ENCODE measurements around the gene PDE4D. TPM values are rescaled to one million over a fixed set of nuclear protein-coding genes. Genes with fewer than 3 reads are reported as not detected.

The PDE4D gene
- total RNA-seq, 4 donors from 2014 or later, result 15.9 to 66.3 (median 48.7) TPM

DNA sequence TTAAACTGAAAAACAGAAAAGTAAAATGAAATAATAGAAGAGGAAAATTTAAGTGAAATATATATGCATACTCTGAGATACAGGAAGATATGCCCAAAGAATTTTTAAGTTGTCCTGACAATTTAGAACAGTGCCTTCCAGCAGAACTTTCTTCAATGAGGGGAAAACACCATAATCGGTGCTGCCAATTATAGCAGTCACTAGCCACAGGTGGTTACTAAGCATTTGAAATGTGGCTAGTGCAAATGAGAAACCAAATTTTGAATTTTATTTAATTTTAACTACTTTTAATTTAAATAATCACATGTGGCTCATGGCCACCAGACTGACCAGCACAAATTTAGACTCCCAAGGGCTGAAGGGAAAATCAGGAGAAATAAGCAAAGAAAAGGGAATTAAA is 900.1 kb downstream of the PDE4D start:
- Histone ChIP-seq H3K4me3 (no peak overlapping the region), H3K27ac (no peak overlapping the region), H3K4me1 (peaks cover 0 to 11% (median 2%) of the 10 kb centered on the region in 4 donors), H3K9me3 (no peaks in the 10 kb centered on the region), H3K27me3 (no peaks in the 10 kb centered on the region), H3K36me3 (peaks cover 0 to 9% (median 0%) of the 10 kb centered on the region in 3 donors)
- no peak for DNase-seq (ENCODE audit: low spot score in 2 of 2)
- 77 to 84% methylated on average over 1 of the region's 1 CpG for WGBS, 2 donors
- TF ChIP-seq, protein P1, sequence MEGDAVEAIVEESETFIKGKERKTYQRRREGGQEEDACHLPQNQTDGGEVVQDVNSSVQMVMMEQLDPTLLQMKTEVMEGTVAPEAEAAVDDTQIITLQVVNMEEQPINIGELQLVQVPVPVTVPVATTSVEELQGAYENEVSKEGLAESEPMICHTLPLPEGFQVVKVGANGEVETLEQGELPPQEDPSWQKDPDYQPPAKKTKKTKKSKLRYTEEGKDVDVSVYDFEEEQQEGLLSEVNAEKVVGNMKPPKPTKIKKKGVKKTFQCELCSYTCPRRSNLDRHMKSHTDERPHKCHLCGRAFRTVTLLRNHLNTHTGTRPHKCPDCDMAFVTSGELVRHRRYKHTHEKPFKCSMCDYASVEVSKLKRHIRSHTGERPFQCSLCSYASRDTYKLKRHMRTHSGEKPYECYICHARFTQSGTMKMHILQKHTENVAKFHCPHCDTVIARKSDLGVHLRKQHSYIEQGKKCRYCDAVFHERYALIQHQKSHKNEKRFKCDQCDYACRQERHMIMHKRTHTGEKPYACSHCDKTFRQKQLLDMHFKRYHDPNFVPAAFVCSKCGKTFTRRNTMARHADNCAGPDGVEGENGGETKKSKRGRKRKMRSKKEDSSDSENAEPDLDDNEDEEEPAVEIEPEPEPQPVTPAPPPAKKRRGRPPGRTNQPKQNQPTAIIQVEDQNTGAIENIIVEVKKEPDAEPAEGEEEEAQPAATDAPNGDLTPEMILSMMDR (IDR thresholded peaks at IDR 0.05), result no peak
- no peak for TF ChIP-seq EP300 (IDR thresholded peaks at IDR 0.05)
- TF ChIP-seq POLR2A (IDR thresholded peaks at IDR 0.05), result no peak

DNA sequence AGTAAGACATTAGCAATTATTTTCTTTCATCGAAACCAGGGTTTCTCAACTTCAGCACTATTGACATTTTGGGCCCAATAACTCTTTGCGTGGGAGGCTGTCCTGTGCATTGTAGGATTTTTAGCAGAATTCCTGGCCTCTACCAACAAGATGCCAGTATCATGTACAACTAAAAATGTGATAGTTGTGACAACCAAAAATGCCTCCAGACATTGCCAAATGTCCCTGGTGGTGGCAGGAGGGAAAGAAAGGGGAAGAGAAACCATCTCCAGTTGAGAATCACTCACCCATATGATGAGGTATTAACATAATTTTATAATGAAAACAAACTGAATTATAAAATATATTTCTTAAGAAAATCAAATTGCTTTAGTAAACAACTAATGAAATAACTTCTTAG is 904.6 kb downstream of the PDE4D start:
- no peak overlapping the region for H3K27ac ChIP-seq
- no peak for DNase-seq (ENCODE audit: low spot score in 2 of 2)
- no peak overlapping the region for H3K4me3 ChIP-seq
- WGBS, 2 donors, result 93 to 100% methylated on average over 2 of the region's 2 CpGs
- no peaks in the 10 kb centered on the region for H3K9me3 ChIP-seq
- no peaks in the 10 kb centered on the region for H3K4me1 ChIP-seq
- H3K27me3 ChIP-seq, result no peaks in the 10 kb centered on the region
- peaks cover 0 to 9% (median 0%) of the 10 kb centered on the region in 3 donors for H3K36me3 ChIP-seq
- TF ChIP-seq POLR2A (IDR thresholded peaks at IDR 0.05), result no peak
- TF ChIP-seq, protein P1 (IDR thresholded peaks at IDR 0.05), result no peak
- no peak for TF ChIP-seq EP300 (IDR thresholded peaks at IDR 0.05)

DNA sequence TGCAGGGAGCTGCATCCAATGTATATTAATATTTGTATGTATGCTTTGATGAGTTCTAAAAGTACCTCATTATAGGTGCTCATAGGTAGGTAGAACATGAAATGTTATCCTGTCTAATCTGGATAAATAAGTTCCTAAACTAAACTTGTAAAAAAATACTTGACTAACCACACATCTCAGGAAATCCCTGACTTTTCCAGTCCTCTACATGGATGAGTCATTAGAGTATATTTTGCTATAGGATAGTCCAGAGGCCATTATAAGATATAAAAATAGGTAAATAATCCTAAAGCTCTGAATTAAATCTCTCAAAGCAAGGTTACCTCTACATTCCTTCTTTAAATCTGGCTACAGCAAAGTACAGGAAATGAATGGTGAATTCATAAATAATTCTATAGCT is 906.3 kb downstream of the PDE4D start:
- Histone ChIP-seq H3K27ac (no peak overlapping the region), H3K27me3 (no peaks in the 10 kb centered on the region), H3K4me3 (no peak overlapping the region), H3K9me3 (no peaks in the 10 kb centered on the region), H3K4me1 (no peaks in the 10 kb centered on the region), H3K36me3 (peaks cover 0 to 20% (median 0%) of the 10 kb centered on the region in 3 donors)
- TF ChIP-seq, protein P1 (IDR thresholded peaks at IDR 0.05), result no peak
- no peak for TF ChIP-seq EP300 (IDR thresholded peaks at IDR 0.05)
- no peak for TF ChIP-seq POLR2A (IDR thresholded peaks at IDR 0.05)
- DNase-seq (ENCODE audit: low spot score in 2 of 2), result no peak

DNA sequence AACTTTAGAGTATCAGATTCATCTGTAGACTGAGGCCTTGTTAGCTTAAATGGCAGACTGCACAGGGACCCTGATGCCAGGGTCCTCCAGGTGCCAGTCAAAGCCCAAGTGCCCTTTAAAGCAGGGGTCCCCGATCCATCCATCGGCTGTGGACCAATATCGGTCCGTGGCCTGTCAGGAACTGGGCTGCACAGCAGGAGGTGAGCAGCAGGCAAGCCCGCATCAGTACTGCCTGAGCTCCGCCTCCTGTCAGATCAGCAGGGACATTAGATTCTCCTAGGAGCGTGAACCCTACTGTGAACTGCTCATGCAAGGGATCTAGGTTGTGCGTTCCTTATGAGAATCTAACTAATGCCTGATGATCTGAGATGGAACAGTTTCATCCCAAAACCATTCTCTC is 907.2 kb downstream of the PDE4D start:
- no peak for DNase-seq (ENCODE audit: low spot score in 2 of 2)
- TF ChIP-seq, protein P1 (IDR thresholded peaks at IDR 0.05), result no peak
- TF ChIP-seq POLR2A (IDR thresholded peaks at IDR 0.05), result no peak
- no peak for TF ChIP-seq EP300 (IDR thresholded peaks at IDR 0.05)
- WGBS, 2 donors, result 72 to 81% methylated on average over 8 of the region's 8 CpGs
- H3K27me3 ChIP-seq, result no peaks in the 10 kb centered on the region
- no peak overlapping the region for H3K27ac ChIP-seq
- H3K9me3 ChIP-seq, result no peaks in the 10 kb centered on the region
- H3K4me1 ChIP-seq, result no peaks in the 10 kb centered on the region
- H3K4me3 ChIP-seq, result no peak overlapping the region
- peaks cover 0 to 22% (median 0%) of the 10 kb centered on the region in 3 donors for H3K36me3 ChIP-seq

DNA sequence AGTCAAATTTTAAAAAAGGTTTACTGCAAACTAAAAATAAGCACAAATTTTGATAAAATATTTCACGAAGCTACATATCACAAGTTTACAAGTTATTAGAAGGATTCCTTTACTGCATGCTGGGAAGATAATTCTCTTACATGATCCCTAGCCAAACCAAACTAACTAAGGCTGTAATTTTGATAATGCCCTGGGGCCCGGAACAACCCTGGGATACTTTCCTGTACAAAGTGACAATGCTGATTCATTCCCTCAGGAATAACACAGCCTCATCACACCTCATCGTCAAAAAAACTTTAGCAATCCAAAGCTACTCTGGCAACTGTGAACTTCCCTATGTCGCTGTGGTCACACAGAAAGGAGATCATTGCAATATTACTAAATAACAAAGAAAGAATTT is 907.8 kb downstream of the PDE4D start:
- no peak for DNase-seq (ENCODE audit: low spot score in 2 of 2)
- Histone ChIP-seq H3K27ac (no peak overlapping the region), H3K27me3 (no peaks in the 10 kb centered on the region), H3K36me3 (peaks cover 0 to 26% (median 0%) of the 10 kb centered on the region in 3 donors), H3K4me3 (no peak overlapping the region), H3K4me1 (no peaks in the 10 kb centered on the region), H3K9me3 (no peaks in the 10 kb centered on the region)
- no peak for TF ChIP-seq POLR2A (IDR thresholded peaks at IDR 0.05)
- TF ChIP-seq, protein P1 (IDR thresholded peaks at IDR 0.05), result no peak
- TF ChIP-seq EP300 (IDR thresholded peaks at IDR 0.05), result no peak
- 56 to 68% methylated on average over 4 of the region's 4 CpGs for WGBS, 2 donors

All from tibial nerve (tissue), 4 donors.